Thyroid gland (tissue), 4 donors: Measurements from ENCODE around the gene CSTB.

Experiments
- POLR2A ChIP-seq, 2 donors: fragments of 450-650 bp; IDR thresholded peaks; one replicate each; pipeline ENCODE4 v1.6.1; 2017; ENCODE audit warnings: antibody characterized with exemption in 2 of 2, mild to moderate bottlenecking in 2 of 2, moderate library complexity in 1 of 2
- TF ChIP-seq, protein P1 (sequence below), 6 experiments: fragments of 200-600 bp in 3 of 6; fragments of 450-650 bp in 3 of 6; sonication (generic) in 3 of 6; IDR thresholded peaks; one replicate each; pipeline ENCODE4 v1.5.1; 2016 to 2019; ENCODE audit warnings: antibody characterized with exemption in 6 of 6, mild to moderate bottlenecking in 2 of 6, inconsistent platforms in 1 of 6, moderate library complexity in 1 of 6

DNA sequence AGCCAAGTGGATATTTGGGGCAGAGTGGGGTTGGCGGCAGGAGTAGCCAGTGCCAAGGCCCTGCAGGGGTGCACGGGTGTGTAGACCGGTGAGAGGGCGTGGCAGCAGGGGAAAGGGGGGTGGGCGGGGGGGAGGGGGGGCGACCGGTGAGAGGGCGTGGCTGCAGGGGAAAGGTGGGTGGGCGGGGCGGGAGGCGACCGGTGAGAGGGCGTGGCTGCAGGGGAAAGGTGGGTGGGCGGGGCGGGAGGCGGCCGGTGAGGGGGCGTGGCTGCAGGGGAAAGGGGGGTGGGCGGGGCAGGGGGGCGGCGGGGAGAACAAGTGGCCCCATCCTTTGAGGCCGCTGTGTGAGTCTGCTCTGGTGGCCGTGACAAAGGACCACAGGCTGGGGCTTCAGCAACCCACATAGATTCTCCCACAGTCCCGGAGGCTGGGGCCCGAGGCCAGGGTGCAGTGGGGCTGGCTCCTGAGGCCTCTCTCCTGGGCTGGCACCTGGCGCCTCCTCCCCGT lies 39.1 kb upstream of the CSTB start:
- no peak for TF ChIP-seq POLR2A (IDR thresholded peaks at IDR 0.05)
- TF ChIP-seq, protein P1, sequence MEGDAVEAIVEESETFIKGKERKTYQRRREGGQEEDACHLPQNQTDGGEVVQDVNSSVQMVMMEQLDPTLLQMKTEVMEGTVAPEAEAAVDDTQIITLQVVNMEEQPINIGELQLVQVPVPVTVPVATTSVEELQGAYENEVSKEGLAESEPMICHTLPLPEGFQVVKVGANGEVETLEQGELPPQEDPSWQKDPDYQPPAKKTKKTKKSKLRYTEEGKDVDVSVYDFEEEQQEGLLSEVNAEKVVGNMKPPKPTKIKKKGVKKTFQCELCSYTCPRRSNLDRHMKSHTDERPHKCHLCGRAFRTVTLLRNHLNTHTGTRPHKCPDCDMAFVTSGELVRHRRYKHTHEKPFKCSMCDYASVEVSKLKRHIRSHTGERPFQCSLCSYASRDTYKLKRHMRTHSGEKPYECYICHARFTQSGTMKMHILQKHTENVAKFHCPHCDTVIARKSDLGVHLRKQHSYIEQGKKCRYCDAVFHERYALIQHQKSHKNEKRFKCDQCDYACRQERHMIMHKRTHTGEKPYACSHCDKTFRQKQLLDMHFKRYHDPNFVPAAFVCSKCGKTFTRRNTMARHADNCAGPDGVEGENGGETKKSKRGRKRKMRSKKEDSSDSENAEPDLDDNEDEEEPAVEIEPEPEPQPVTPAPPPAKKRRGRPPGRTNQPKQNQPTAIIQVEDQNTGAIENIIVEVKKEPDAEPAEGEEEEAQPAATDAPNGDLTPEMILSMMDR (IDR thresholded peaks at IDR 0.05) = no peak
